ENCODE data around the gene HSPH1.

GRCh38 chr13:31134039-31134711, 27.5 kb downstream of the HSPH1 start:
- no peak for TF ChIP-seq CTCF (IDR thresholded peaks at IDR 0.05)
- no peak for TF ChIP-seq POLR2A (IDR thresholded peaks at IDR 0.05)
